ENCODE results near the gene C3orf20. TPM values are rescaled to one million over a fixed set of nuclear protein-coding genes. Genes with fewer than 3 reads are reported as not detected.

The C3orf20 gene
- total RNA-seq, 1 experiment from 2014 or later = 0.28 TPM

GRCh38 chr3:14646131-14646573, 28.8 kb upstream of the C3orf20 start:
- CTCF ChIA-PET = no interaction called here
- peaks cover 26% of the 10 kb centered on the region for H3K4me1 Mint-ChIP-seq (ENCODE audit: low read depth, unreplicated experiment)
- peaks cover 9% of the 10 kb centered on the region for H3K36me3 Mint-ChIP-seq (ENCODE audit: insufficient read depth, unreplicated experiment)
- peaks cover 21% of the 10 kb centered on the region for H3K27me3 Mint-ChIP-seq (ENCODE audit: unreplicated experiment)
- H3K9me3 Mint-ChIP-seq (ENCODE audit: low read depth, unreplicated experiment) = no peaks in the 10 kb centered on the region
- H3K27ac Mint-ChIP-seq (ENCODE audit: unreplicated experiment) = no peak overlapping the region
- TF ChIP-seq CTCF (IDR thresholded peaks at IDR 0.05; ENCODE audit: unreplicated experiment) = no peak
- BruUV-seq (replicated peaks) = no TSS peak
- DNase-seq = no peak
- intact Hi-C loops (cut with micrococcal nuclease; ENCODE audit: unreplicated experiment) = loop anchor here (10.0 kb wide), 1 partner anchor 131 kb away; no protein-coding TSS in a partner anchor
- no peak overlapping the region for H3K4me3 Mint-ChIP-seq (ENCODE audit: low read depth, unreplicated experiment)

- H3K4me1 Mint-ChIP-seq (ENCODE audit: low read depth, unreplicated experiment) = peaks cover 26% of the 10 kb centered on the region
- no peak overlapping the region for H3K4me3 Mint-ChIP-seq (ENCODE audit: low read depth, unreplicated experiment)
- H3K36me3 Mint-ChIP-seq (ENCODE audit: insufficient read depth, unreplicated experiment) = peaks cover 16% of the 10 kb centered on the region
- intact Hi-C loops (cut with micrococcal nuclease; ENCODE audit: unreplicated experiment) = loop anchor here (10.0 kb wide), 1 partner anchor 132 kb away; no protein-coding TSS in a partner anchor
- no peak for TF ChIP-seq CTCF (IDR thresholded peaks at IDR 0.05; ENCODE audit: unreplicated experiment)
- no peak for DNase-seq
- CTCF ChIA-PET = no interaction called here
- no TSS peak for BruUV-seq (replicated peaks)
- H3K9me3 Mint-ChIP-seq (ENCODE audit: low read depth, unreplicated experiment) = no peaks in the 10 kb centered on the region
- H3K27ac Mint-ChIP-seq (ENCODE audit: unreplicated experiment) = no peak overlapping the region
- peaks cover 21% of the 10 kb centered on the region for H3K27me3 Mint-ChIP-seq (ENCODE audit: unreplicated experiment)
Measured at GRCh38 chr3:14646589-14647413, 28.1 kb upstream of the C3orf20 start.

GRCh38 chr3:14647976-14648955, 26.7 kb upstream of the C3orf20 start:
- Mint-ChIP-seq H3K4me3 (ENCODE audit: low read depth, unreplicated experiment) (peak overlapping the region; percentile 93), H3K9me3 (ENCODE audit: low read depth, unreplicated experiment) (no peaks in the 10 kb centered on the region), H3K27ac (ENCODE audit: unreplicated experiment) (no peak overlapping the region), H3K36me3 (ENCODE audit: insufficient read depth, unreplicated experiment) (peaks cover 25% of the 10 kb centered on the region), H3K27me3 (ENCODE audit: unreplicated experiment) (peaks cover 11% of the 10 kb centered on the region), H3K4me1 (ENCODE audit: low read depth, unreplicated experiment) (peaks cover 26% of the 10 kb centered on the region)
- BruUV-seq (replicated peaks) = no TSS peak
- no peak for TF ChIP-seq CTCF (IDR thresholded peaks at IDR 0.05; ENCODE audit: unreplicated experiment)
- intact Hi-C loops (cut with micrococcal nuclease; ENCODE audit: unreplicated experiment) = loop anchor here (10.0 kb wide), 1 partner anchor 133 kb away; no protein-coding TSS in a partner anchor
- CTCF ChIA-PET = no interaction called here
- DNase-seq = no peak

- Mint-ChIP-seq H3K27ac (ENCODE audit: unreplicated experiment) (no peak overlapping the region), H3K4me3 (ENCODE audit: low read depth, unreplicated experiment) (peak overlapping the region; percentile 93), H3K27me3 (ENCODE audit: unreplicated experiment) (no peaks in the 10 kb centered on the region), H3K9me3 (ENCODE audit: low read depth, unreplicated experiment) (no peaks in the 10 kb centered on the region), H3K36me3 (ENCODE audit: insufficient read depth, unreplicated experiment) (peaks cover 25% of the 10 kb centered on the region), H3K4me1 (ENCODE audit: low read depth, unreplicated experiment) (peaks cover 26% of the 10 kb centered on the region)
- intact Hi-C loops (cut with micrococcal nuclease; ENCODE audit: unreplicated experiment) = loop anchor here (10.0 kb wide), 1 partner anchor 135 kb away; no protein-coding TSS in a partner anchor
- BruUV-seq (replicated peaks) = no TSS peak
- no peak for TF ChIP-seq CTCF (IDR thresholded peaks at IDR 0.05; ENCODE audit: unreplicated experiment)
- CTCF ChIA-PET = no interaction called here
- DNase-seq = no peak
Measured at GRCh38 chr3:14649466-14649865, 25.5 kb upstream of the C3orf20 start.

Measured in Calu3 (cell line).